H9 (cell line): ENCODE results near the gene MYO18A. TPM values are rescaled to one million over a fixed set of nuclear protein-coding genes. Genes with fewer than 3 reads are reported as not detected.

Experiments
- DNase-seq: peaks from one replicate; pipeline ENCODE4 v3.0.0-alpha.2; 2017
- H2AFZ ChIP-seq: one replicate; pipeline ENCODE4 v1.6.1; 2013; ENCODE audit warnings: mild to moderate bottlenecking, low read length, control low read depth, moderate library complexity
- H2AK5ac ChIP-seq: 2 replicates; pipeline ENCODE4 v1.6.1; 2013; ENCODE audit warnings: low read length, control low read depth, mixed read lengths; ENCODE audit not compliant: insufficient read length
- H2BK120ac ChIP-seq: one replicate; pipeline ENCODE4 v1.6.1; 2013; ENCODE audit warnings: low read depth, mild to moderate bottlenecking, low read length, control low read depth, inconsistent platforms; ENCODE audit not compliant: poor library complexity, severe bottlenecking
- H2BK12ac ChIP-seq: 2 replicates; pipeline ENCODE4 v1.6.1; 2013; ENCODE audit warnings: low read length, control low read depth, mixed read lengths, low read depth; ENCODE audit not compliant: insufficient read length
- H2BK15ac ChIP-seq: 2 replicates; pipeline ENCODE4 v1.6.1; 2013; ENCODE audit warnings: low read depth, low read length, control low read depth
- H2BK20ac ChIP-seq: one replicate; pipeline ENCODE4 v1.6.1; 2013; ENCODE audit warnings: low read depth, mild to moderate bottlenecking, low read length, control low read depth, inconsistent platforms; ENCODE audit not compliant: poor library complexity, severe bottlenecking
- H2BK5ac ChIP-seq: 2 replicates; pipeline ENCODE4 v1.6.1; 2013; ENCODE audit warnings: low read length, control low read depth, mixed read lengths; ENCODE audit not compliant: insufficient read length
- H3K14ac ChIP-seq: 2 replicates; pipeline ENCODE4 v1.6.1; 2013; ENCODE audit warnings: low read length, control low read depth; ENCODE audit not compliant: insufficient read depth
- H3K18ac ChIP-seq: 2 replicates; pipeline ENCODE4 v1.6.1; 2013; ENCODE audit warnings: low read depth, mild to moderate bottlenecking, mixed read lengths, low read length, control low read depth; ENCODE audit not compliant: insufficient read length
- H3K23ac ChIP-seq: 2 replicates; pipeline ENCODE4 v1.6.1; 2013; ENCODE audit warnings: low read length, control low read depth, mixed read lengths, low read depth; ENCODE audit not compliant: insufficient read length
- H3K23me2 ChIP-seq: 2 replicates; pipeline ENCODE4 v1.6.1; 2013; ENCODE audit warnings: low read depth, mild to moderate bottlenecking, mixed read lengths, low read length, control low read depth; ENCODE audit not compliant: insufficient read length, poor library complexity, severe bottlenecking
- H3K27ac ChIP-seq: 2 replicates; pipeline ENCODE4 v1.5.1; 2013; ENCODE audit warnings: low read length, control low read depth, mixed read lengths, low read depth; ENCODE audit not compliant: insufficient read length
- H3K27me3 ChIP-seq: 2 replicates; pipeline ENCODE4 v1.6.1; 2013; ENCODE audit warnings: low read length, control low read depth, inconsistent platforms; ENCODE audit not compliant: insufficient read depth
- H3K4ac ChIP-seq: 2 replicates; pipeline ENCODE4 v1.6.1; 2013; ENCODE audit warnings: low read depth, mild to moderate bottlenecking, control low read depth, inconsistent platforms, low read length, moderate library complexity
- H3K4me1 ChIP-seq: 2 replicates; pipeline ENCODE4 v1.6.1; 2013; ENCODE audit warnings: low read length, control low read depth, inconsistent platforms; ENCODE audit not compliant: insufficient read depth
- H3K4me2 ChIP-seq: 2 replicates; pipeline ENCODE4 v1.6.1; 2013; ENCODE audit warnings: low read length, control low read depth, mixed read lengths; ENCODE audit not compliant: insufficient read length, insufficient read depth
- H3K56ac ChIP-seq: 2 replicates; pipeline ENCODE4 v1.6.1; 2013; ENCODE audit warnings: low read depth, mild to moderate bottlenecking, mixed read lengths, low read length, control low read depth; ENCODE audit not compliant: insufficient read length
- H3K79me1 ChIP-seq: 2 replicates; pipeline ENCODE4 v1.6.1; 2013; ENCODE audit warnings: low read depth, mild to moderate bottlenecking, moderate library complexity, low read length, control low read depth, inconsistent platforms; ENCODE audit not compliant: insufficient read depth, poor library complexity, severe bottlenecking
- H3K79me2 ChIP-seq: 2 replicates; pipeline ENCODE4 v1.6.1; 2013; ENCODE audit warnings: low read length, control low read depth, inconsistent platforms; ENCODE audit not compliant: insufficient read depth
- H3K9ac ChIP-seq: 2 replicates; pipeline ENCODE4 v1.6.1; 2013; ENCODE audit warnings: low read length, control low read depth, mixed read lengths; ENCODE audit not compliant: insufficient read length; ENCODE audit errors: extremely low read depth
- H3K9me3 ChIP-seq: one replicate; pipeline ENCODE4 v1.6.1; 2013; ENCODE audit warnings: low read depth, low read length, inconsistent platforms; ENCODE audit not compliant: control insufficient read depth
- H3T11ph ChIP-seq: one replicate; pipeline ENCODE4 v1.6.1; 2013; ENCODE audit warnings: mild to moderate bottlenecking, low read length, control low read depth, inconsistent platforms
- H4K20me1 ChIP-seq: one replicate; pipeline ENCODE4 v1.6.1; 2013; ENCODE audit not compliant: control insufficient read depth, insufficient read length, insufficient read depth
- H4K5ac ChIP-seq: 2 replicates; pipeline ENCODE4 v1.6.1; 2013; ENCODE audit warnings: low read depth, mild to moderate bottlenecking, mixed read lengths, low read length, control low read depth; ENCODE audit not compliant: insufficient read length
- H4K8ac ChIP-seq: replicated peaks from 2 replicates; pipeline ENCODE4 v1.6.1; 2013; ENCODE audit warnings: low read length, control low read depth, mixed read lengths, low read depth; ENCODE audit not compliant: insufficient read length
- H4K91ac ChIP-seq: 2 replicates; pipeline ENCODE4 v1.6.1; 2013; ENCODE audit warnings: low read depth, mild to moderate bottlenecking, moderate library complexity, mixed read lengths, low read length, control low read depth; ENCODE audit not compliant: insufficient read length
- H3K27ac Mint-ChIP-seq, 3 experiments: 2 replicates in 2 of 3; 3 replicates in 1 of 3; pipeline ENCODE4 v1.8.0; 2020 to 2021; ENCODE audit warnings: mixed read lengths in 3 of 3, mild to moderate bottlenecking in 1 of 3, moderate library complexity in 1 of 3
- H3K27me3 Mint-ChIP-seq: 2 replicates; pipeline ENCODE4 v1.8.0; 2021; ENCODE audit warnings: low read depth, mild to moderate bottlenecking, moderate library complexity, mixed read lengths
- H3K36me3 Mint-ChIP-seq, 3 experiments: 2 replicates in 2 of 3; 3 replicates in 1 of 3; pipeline ENCODE4 v1.8.0; 2020 to 2021; ENCODE audit warnings: low read depth in 3 of 3, mixed read lengths in 3 of 3; ENCODE audit not compliant: insufficient read depth in 1 of 3
- H3K4me1 Mint-ChIP-seq, 2 experiments: 2 replicates each; pipeline ENCODE4 v1.8.0; 2020; ENCODE audit warnings: mixed read lengths in 2 of 2
- H3K4me3 Mint-ChIP-seq, 2 experiments: 2 replicates in 1 of 2; 3 replicates in 1 of 2; pipeline ENCODE4 v1.8.0; 2020 to 2021; ENCODE audit warnings: mild to moderate bottlenecking in 2 of 2, mixed read lengths in 2 of 2, moderate library complexity in 1 of 2
- H3K9me3 Mint-ChIP-seq, 2 experiments: 2 replicates in 1 of 2; 3 replicates in 1 of 2; pipeline ENCODE4 v1.8.0; 2020; ENCODE audit warnings: mild to moderate bottlenecking in 2 of 2, mixed read lengths in 2 of 2, moderate library complexity in 1 of 2
- WGBS: extraction: QIAGEN DNeasy Blood & Tissue Kit; methylation state at CpG from one replicate; pipeline ENCODE4 v1.1.7; 2013; ENCODE audit warnings: missing lambda C conversion rate, low lambda C conversion rate, mixed read lengths; ENCODE audit not compliant: insufficient read length; ENCODE audit errors: extremely low coverage; 5-methylcytosine and 5-hydroxymethylcytosine counted together
- total RNA-seq: library from RNA; stranded (reverse); gene quantifications from 2 replicates; pipeline ENCODE4 v1.2.1, GENCODE V29; 2021
- TF ChIP-seq, protein P1 (sequence below): fragments of 200-600 bp; sonication (generic); conservative IDR thresholded peaks from 3 replicates; pipeline ENCODE4 v1.8.0; 2021; ENCODE audit warnings: antibody characterized with exemption, mild to moderate bottlenecking

Gene MYO18A
- total RNA-seq, 1 experiment from 2014 or later: 21.6 TPM

DNA sequence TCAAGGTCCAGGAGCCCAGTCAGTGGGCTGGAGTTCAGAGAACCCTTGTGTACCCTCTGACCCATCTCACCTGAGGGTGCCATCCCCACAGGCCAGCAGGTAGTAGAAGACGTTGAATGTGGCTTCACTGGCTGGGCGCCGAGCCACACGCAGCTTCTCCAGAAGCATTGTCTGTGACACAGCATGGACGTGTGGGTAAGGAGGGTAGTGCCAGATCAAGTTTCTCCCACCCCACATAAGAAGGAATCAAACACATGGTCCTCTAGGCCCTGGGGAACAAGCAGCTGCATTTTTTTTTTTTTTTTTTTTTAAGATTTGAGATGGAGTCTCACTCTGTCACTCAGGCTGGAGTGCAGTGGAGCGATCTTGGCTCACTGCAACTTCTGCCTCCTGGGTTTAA lies 60.9 kb downstream of the MYO18A start:
- H3K9me3 Mint-ChIP-seq: no peaks in the 10 kb centered on the region; a peak in 1 of 5 replicates
- no peak overlapping the region for H3K27ac ChIP-seq

More for the DNA sequence above, 60.9 kb downstream of the MYO18A start:
- Histone ChIP-seq H2AFZ (no peak overlapping the region), H3K18ac (no peak overlapping the region), H3K4me1 (no peaks in the 10 kb centered on the region), H3K79me2 (no peaks in the 10 kb centered on the region), H2AK5ac (no peak overlapping the region), H2BK5ac (no peak overlapping the region), H3K14ac (no peak overlapping the region), H4K5ac (no peak overlapping the region), H3K23me2 (no peaks in the 10 kb centered on the region), H2BK12ac (no peak overlapping the region), H2BK20ac (no peak overlapping the region), H3T11ph (no peak overlapping the region), H2BK120ac (no peak overlapping the region), H3K9me3 (no peaks in the 10 kb centered on the region), H4K91ac (no peak overlapping the region), H3K4me2 (no peak overlapping the region), H3K4ac (no peak overlapping the region), H4K20me1 (no peaks in the 10 kb centered on the region), H3K23ac (no peak overlapping the region), H4K8ac (no peak overlapping the region), H2BK15ac (no peak overlapping the region), H3K9ac (no peak overlapping the region), H3K56ac (no peak overlapping the region), H3K27me3 (no peaks in the 10 kb centered on the region), H3K79me1 (no peaks in the 10 kb centered on the region)
- Mint-ChIP-seq H3K27ac (no peak overlapping the region), H3K4me1 (peaks cover 7 to 12% of the 10 kb centered on the region in 2 experiments), H3K4me3 (no peak overlapping the region), H3K36me3 (peaks cover 2 to 12% (median 6%) of the 10 kb centered on the region in 3 experiments; a peak in 3 of 7 replicates), H3K27me3 (no peaks in the 10 kb centered on the region)
- DNase-seq: no peak
- WGBS: no CpG with 5 or more reads among the region's 6 CpGs
- TF ChIP-seq, protein P1, sequence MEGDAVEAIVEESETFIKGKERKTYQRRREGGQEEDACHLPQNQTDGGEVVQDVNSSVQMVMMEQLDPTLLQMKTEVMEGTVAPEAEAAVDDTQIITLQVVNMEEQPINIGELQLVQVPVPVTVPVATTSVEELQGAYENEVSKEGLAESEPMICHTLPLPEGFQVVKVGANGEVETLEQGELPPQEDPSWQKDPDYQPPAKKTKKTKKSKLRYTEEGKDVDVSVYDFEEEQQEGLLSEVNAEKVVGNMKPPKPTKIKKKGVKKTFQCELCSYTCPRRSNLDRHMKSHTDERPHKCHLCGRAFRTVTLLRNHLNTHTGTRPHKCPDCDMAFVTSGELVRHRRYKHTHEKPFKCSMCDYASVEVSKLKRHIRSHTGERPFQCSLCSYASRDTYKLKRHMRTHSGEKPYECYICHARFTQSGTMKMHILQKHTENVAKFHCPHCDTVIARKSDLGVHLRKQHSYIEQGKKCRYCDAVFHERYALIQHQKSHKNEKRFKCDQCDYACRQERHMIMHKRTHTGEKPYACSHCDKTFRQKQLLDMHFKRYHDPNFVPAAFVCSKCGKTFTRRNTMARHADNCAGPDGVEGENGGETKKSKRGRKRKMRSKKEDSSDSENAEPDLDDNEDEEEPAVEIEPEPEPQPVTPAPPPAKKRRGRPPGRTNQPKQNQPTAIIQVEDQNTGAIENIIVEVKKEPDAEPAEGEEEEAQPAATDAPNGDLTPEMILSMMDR: no peak
